Smooth muscle cell (in vitro differentiated cells): ENCODE measurements around the gene UQCC5. TPM values are rescaled to one million over a fixed set of nuclear protein-coding genes. Genes with fewer than 3 reads are reported as not detected.

Experiments used
- DNase-seq: peaks from one replicate; lab custom pipeline; 2025; ENCODE audit not compliant: unreplicated experiment; lab: John Stamatoyannopoulos, UW
- H2AFZ ChIP-seq: fragments of 200-600 bp; sonication (generic); 2 replicates; pipeline ENCODE4 v1.6.0; 2016; ENCODE audit warnings: antibody characterized with exemption, low read depth, mild to moderate bottlenecking
- H3F3A ChIP-seq: fragments of 200-600 bp; sonication (generic); 2 replicates; pipeline ENCODE4 v1.6.0; 2017; ENCODE audit warnings: antibody characterized with exemption, low read depth
- H3K27ac ChIP-seq: fragments of 200-600 bp; sonication (generic); 2 replicates; pipeline ENCODE4 v1.5.1; 2016; ENCODE audit warnings: low read depth, mild to moderate bottlenecking
- H3K27me3 ChIP-seq: fragments of 200-600 bp; sonication (generic); 2 replicates; pipeline ENCODE4 v1.6.1; 2016; ENCODE audit warnings: low read depth, mild to moderate bottlenecking
- H3K36me3 ChIP-seq: fragments of 200-600 bp; sonication (generic); 2 replicates; pipeline ENCODE4 v1.5.1; 2016; ENCODE audit warnings: low read depth
- H3K4me1 ChIP-seq: fragments of 200-600 bp; sonication (generic); 2 replicates; pipeline ENCODE4 v1.5.1; 2016; ENCODE audit warnings: low read depth
- H3K4me2 ChIP-seq: fragments of 200-600 bp; sonication (generic); 2 replicates; pipeline ENCODE4 v1.6.0; 2016; ENCODE audit warnings: mild to moderate bottlenecking
- H3K4me3 ChIP-seq: fragments of 200-600 bp; sonication (generic); 2 replicates; pipeline ENCODE4 v1.5.1; 2016; ENCODE audit warnings: mild to moderate bottlenecking
- H3K79me2 ChIP-seq: fragments of 200-600 bp; sonication (generic); 2 replicates; pipeline ENCODE4 v1.6.0; 2016; ENCODE audit warnings: low read depth, mild to moderate bottlenecking
- H3K9ac ChIP-seq: fragments of 200-600 bp; sonication (generic); 2 replicates; pipeline ENCODE4 v1.6.0; 2016; ENCODE audit warnings: low read depth
- H3K9me3 ChIP-seq: fragments of 200-600 bp; sonication (generic); replicated peaks from 2 replicates; pipeline ENCODE4 v1.5.1; 2016; ENCODE audit warnings: low read depth
- H4K20me1 ChIP-seq: fragments of 200-600 bp; sonication (generic); 2 replicates; pipeline ENCODE4 v1.6.0; 2016; ENCODE audit warnings: low read depth
- WGBS: methylation state at CpG from one replicate; pipeline ENCODE4 v1.1.7; 2016; ENCODE audit warnings: low lambda C conversion rate; 5-methylcytosine and 5-hydroxymethylcytosine counted together
- polyA plus RNA-seq: library from polyadenylated mRNA; unstranded; fragments of >200 nt; fragmentation: Nextera tagmentation; extraction: Ambion mirVana; gene quantifications from 2 replicates; pipeline ENCODE4 v1.2.1, GENCODE V29; 2016
- total RNA-seq: library from RNA; depleted of rRNA; stranded (reverse); fragments of >200 nt; gene quantifications from 2 replicates; pipeline ENCODE4 v1.2.3, GENCODE V29; 2014
- TF ChIP-seq, protein P1 (sequence below): fragments of 200-600 bp; sonication (generic); IDR thresholded peaks from 2 replicates; pipeline ENCODE4 v1.5.1; 2017; ENCODE audit warnings: borderline replicate concordance, mild to moderate bottlenecking, antibody characterized with exemption; ENCODE audit not compliant: insufficient read depth, poor library complexity, severe bottlenecking

Gene UQCC5
- total and polyA plus RNA-seq, 2 experiments from 2014 or later = 0.76 to 33.0 TPM

DNA sequence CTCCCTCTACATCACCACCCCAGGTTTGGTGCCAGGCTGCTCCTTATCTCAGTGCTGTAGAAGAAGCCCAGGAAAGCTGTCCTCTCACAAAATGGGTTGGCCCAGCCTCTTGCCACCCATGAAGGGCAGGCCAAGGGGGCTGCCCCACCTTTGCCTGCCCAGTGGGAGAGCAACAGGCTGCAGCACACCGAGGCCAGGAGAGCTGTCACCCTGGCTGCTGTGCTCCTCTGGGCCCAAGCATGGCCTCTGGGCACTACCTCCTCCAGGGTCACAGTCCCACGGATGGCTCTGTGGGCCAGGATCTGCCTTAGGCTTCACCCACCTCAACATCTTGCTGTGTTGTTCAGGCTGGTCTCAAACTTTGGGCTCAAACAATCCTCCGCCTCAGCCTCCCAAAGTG lies 47.7 kb upstream of the UQCC5 start:
- WGBS = 95% methylated on average over 3 of the region's 3 CpGs
- Histone ChIP-seq H3K4me2 (no peak overlapping the region), H3K36me3 (no peaks in the 10 kb centered on the region), H3K9ac (no peak overlapping the region), H3K4me1 (no peaks in the 10 kb centered on the region), H3K4me3 (no peak overlapping the region), H3K79me2 (no peaks in the 10 kb centered on the region), H3K27me3 (no peaks in the 10 kb centered on the region), H3K27ac (no peak overlapping the region), H4K20me1 (peaks cover 51% of the 10 kb centered on the region), H3K9me3 (no peaks in the 10 kb centered on the region), H3F3A (no peaks in the 10 kb centered on the region), H2AFZ (no peak overlapping the region)
- TF ChIP-seq, protein P1, sequence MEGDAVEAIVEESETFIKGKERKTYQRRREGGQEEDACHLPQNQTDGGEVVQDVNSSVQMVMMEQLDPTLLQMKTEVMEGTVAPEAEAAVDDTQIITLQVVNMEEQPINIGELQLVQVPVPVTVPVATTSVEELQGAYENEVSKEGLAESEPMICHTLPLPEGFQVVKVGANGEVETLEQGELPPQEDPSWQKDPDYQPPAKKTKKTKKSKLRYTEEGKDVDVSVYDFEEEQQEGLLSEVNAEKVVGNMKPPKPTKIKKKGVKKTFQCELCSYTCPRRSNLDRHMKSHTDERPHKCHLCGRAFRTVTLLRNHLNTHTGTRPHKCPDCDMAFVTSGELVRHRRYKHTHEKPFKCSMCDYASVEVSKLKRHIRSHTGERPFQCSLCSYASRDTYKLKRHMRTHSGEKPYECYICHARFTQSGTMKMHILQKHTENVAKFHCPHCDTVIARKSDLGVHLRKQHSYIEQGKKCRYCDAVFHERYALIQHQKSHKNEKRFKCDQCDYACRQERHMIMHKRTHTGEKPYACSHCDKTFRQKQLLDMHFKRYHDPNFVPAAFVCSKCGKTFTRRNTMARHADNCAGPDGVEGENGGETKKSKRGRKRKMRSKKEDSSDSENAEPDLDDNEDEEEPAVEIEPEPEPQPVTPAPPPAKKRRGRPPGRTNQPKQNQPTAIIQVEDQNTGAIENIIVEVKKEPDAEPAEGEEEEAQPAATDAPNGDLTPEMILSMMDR = no peak
- DNase-seq = no peak

DNA sequence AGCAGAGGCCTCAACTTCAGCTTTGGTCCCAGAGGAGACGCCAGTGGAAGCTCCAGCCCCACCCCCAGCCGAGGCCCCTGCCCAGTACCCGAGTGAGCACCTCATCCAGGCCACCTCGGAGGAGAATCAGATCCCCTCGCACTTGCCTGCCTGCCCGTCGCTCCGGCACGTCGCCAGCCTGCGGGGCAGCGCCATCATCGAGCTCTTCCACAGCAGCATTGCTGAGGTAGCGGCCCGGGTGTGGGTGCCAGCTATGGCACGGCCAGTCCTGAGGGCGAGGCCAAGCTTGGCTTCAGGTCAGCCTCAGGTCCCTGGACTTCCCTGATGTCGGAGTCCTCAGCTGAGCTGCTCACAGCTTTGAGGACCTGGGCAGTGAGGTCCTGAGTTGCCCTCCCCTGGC lies 47.0 kb upstream of the UQCC5 start:
- no peaks in the 10 kb centered on the region for H3F3A ChIP-seq
- H3K4me1 ChIP-seq = no peaks in the 10 kb centered on the region
- H3K27me3 ChIP-seq = no peaks in the 10 kb centered on the region
- H2AFZ ChIP-seq = no peak overlapping the region
- no peak for DNase-seq
- 94% methylated on average over 18 of the region's 18 CpGs for WGBS
- H3K36me3 ChIP-seq = no peaks in the 10 kb centered on the region
- no peaks in the 10 kb centered on the region for H3K9me3 ChIP-seq
- no peak overlapping the region for H3K4me3 ChIP-seq
- no peak overlapping the region for H3K9ac ChIP-seq
- no peaks in the 10 kb centered on the region for H3K79me2 ChIP-seq
- TF ChIP-seq, protein P1 = no peak
- H4K20me1 ChIP-seq = peaks cover 44% of the 10 kb centered on the region
- no peak overlapping the region for H3K27ac ChIP-seq
- H3K4me2 ChIP-seq = no peak overlapping the region

DNA sequence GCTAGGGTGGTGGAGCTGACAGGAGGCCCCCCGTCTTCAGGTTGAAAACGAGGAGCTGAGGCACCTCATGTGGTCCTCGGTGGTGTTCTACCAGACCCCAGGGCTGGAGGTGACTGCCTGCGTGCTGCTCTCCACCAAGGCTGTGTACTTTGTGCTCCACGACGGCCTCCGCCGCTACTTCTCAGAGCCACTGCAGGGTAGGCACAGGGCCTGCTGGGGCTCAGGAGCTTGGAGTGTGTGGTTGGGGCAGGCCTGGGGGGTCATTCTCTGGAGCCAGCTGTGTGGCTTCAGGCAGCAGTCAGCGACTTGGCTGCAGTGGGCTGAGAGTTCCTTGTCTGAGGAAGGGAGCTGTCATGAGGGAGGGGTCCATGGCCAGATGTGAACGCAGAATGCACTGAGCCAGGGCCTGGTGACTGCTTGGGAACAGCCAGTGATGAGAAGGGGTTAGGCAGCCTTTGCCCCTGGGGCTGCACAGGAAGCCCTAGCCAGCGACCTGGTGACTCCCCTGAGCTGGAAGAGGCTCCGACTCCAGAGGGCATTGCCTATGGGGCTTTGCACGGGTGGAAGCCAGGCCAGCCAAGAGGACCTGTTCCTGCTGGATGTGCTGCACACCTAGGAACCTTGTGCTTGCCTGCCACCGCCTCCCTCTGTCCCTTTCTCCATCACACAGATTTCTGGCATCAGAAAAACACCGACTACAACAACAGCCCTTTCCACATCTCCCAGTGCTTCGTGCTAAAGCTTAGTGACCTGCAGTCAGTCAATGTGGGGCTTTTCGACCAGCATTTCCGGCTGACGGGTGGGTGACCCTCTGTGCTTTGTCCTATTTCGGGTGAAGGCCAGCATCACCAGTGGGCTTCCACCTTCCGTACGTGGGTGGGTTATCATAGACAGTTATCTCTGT lies 46.1 kb upstream of the UQCC5 start:
- Histone ChIP-seq H3K9me3 (no peaks in the 10 kb centered on the region), H3K27me3 (no peaks in the 10 kb centered on the region), H3K4me1 (no peaks in the 10 kb centered on the region), H3K27ac (peak overlapping the region; percentile 17), H3F3A (no peaks in the 10 kb centered on the region), H2AFZ (no peak overlapping the region), H4K20me1 (peaks cover 38% of the 10 kb centered on the region), H3K36me3 (no peaks in the 10 kb centered on the region), H3K4me3 (no peak overlapping the region), H3K79me2 (no peaks in the 10 kb centered on the region), H3K4me2 (no peak overlapping the region), H3K9ac (no peak overlapping the region)
- TF ChIP-seq, protein P1 = no peak
- no peak for DNase-seq
- 88% methylated on average over 21 of the region's 22 CpGs for WGBS
